ENCODE measurements around the gene WSB1. TPM values are rescaled to one million over a fixed set of nuclear protein-coding genes. Genes with fewer than 3 reads are reported as not detected.
A peak's percentile ranks its signal among the peaks of the same experiment; 100 is the strongest.

Gene WSB1
- total RNA-seq, 1 donor from 2014 or later: 176 TPM

DNA sequence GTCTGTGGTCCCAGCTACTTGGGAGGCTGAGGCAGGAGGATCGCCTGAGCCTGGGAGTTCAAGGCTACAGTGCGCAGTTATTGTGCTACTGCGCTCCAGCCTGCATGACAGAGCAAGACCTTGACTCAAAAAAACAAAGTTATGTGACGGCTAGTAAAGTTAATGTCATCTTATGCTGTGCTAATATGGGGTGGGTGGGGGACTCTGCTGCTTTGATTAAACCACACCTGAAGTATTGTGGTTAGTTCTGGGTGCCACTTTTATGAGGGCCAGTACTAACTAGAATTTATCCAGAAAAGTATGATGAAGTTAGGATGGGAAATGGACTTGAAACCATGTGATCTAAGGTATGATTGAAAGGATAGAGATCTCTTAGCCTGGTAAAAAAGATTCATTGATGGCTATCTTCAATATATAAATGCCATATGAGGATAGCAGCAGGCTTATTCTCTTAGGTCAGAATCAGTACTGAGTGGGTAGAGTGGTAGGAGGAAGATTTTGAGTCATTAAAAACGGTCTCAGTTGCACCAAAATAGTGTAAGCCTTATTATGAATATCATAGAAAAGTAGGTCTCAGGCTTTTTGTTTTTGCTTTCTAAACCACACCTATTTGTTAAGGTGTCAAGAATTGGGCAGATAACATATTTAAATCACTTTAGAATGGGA is 5.6 kb downstream of the WSB1 start:
- no peaks in the 10 kb centered on the region for H3K36me3 ChIP-seq
- no peaks in the 10 kb centered on the region for H3K9me3 ChIP-seq
- intact Hi-C loops (cut with DNase I): no loop called here
- no peaks in the 10 kb centered on the region for H3K27me3 ChIP-seq
- H3K4me3 ChIP-seq: peak overlapping the region in 1 of 2 donors; percentile 5
- peaks cover 9 to 58% of the 10 kb centered on the region in 2 donors for H3K4me1 ChIP-seq
- TF ChIP-seq CTCF (IDR thresholded peaks at IDR 0.05): no peak
- no peak for DNase-seq (ENCODE audit: low spot score in 2 of 2)
- H3K27ac ChIP-seq: peak overlapping the region in 1 of 2 donors; percentile 11

- Histone ChIP-seq H3K27me3 (no peaks in the 10 kb centered on the region), H3K27ac (no peak overlapping the region), H3K9me3 (no peaks in the 10 kb centered on the region), H3K4me3 (no peak overlapping the region), H3K36me3 (peaks cover 21 to 29% of the 10 kb centered on the region in 2 donors), H3K4me1 (peaks cover 0 to 39% of the 10 kb centered on the region in 2 donors)
- DNase-seq (ENCODE audit: low spot score in 2 of 2): no peak
- intact Hi-C loops (cut with DNase I): no loop called here
- no peak for TF ChIP-seq CTCF (IDR thresholded peaks at IDR 0.05)
These were observed 9.8 kb downstream of the WSB1 start for GRCh38 chr17:27303734-27304133.

DNA sequence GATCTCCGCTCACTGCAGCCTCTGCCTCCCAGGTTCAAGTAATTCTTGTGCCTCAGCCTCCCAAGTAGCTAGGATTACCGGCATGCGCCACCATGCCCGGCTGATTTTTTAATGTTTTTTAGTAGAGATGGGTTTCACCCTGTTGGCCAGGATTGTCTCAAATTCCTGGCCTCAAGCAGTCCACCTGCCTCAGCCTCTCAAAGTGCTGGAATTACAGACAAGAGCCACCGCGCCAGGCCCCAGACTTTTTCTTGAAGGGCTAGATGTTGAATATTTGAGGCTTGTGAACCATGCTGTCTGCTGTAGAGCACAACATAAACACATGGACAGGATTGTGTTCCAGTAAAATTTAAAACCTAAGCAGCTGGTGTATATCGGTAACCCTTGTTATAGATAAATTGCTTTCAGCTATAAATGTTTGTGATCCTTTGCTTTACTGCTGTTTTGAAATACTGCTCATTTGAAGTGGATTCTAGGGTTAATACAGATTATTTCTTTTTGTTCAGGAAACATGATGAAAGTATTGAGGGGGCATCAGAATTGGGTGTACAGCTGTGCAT is 12.4 kb downstream of the WSB1 start:
- TF ChIP-seq CTCF (IDR thresholded peaks at IDR 0.05): no peak
- intact Hi-C loops (cut with DNase I): no loop called here
- Histone ChIP-seq H3K4me3 (no peak overlapping the region), H3K27ac (peak overlapping the region in 1 of 2 donors; percentile 15), H3K4me1 (peaks cover 0 to 23% of the 10 kb centered on the region in 2 donors), H3K36me3 (peaks cover 44 to 55% of the 10 kb centered on the region in 2 donors), H3K27me3 (no peaks in the 10 kb centered on the region), H3K9me3 (no peaks in the 10 kb centered on the region)
- DNase-seq (ENCODE audit: low spot score in 2 of 2): no peak

DNA sequence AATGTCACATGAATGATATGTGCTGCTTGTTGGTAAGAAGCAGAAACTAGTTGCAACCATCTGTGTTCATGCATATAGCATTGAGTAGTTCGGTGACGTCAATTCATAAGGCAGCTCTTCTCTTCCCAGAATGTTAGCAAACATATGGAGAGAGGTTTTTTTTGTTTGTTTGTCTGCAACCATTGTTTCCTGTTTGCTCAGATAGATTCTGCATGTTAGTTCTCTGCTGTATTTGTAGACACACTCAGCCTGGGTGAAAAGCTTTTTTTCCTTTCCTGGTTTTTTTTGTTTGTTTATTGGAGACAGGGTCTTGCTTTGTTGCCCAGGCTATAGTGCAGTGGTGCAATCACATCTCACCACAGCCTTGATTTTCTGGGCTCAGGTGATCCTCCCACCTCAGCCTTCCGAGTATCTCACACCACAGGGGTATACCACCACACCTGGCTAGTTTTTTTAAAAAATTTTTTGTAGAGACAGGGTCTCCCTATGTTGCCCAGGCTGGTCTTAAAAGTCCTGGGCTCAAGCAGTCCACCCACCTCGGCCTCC is 16.7 kb downstream of the WSB1 start:
- Histone ChIP-seq H3K9me3 (no peaks in the 10 kb centered on the region), H3K27me3 (no peaks in the 10 kb centered on the region), H3K36me3 (peaks cover 69 to 78% of the 10 kb centered on the region in 2 donors), H3K27ac (no peak overlapping the region), H3K4me1 (peaks cover 0 to 5% of the 10 kb centered on the region in 2 donors), H3K4me3 (no peak overlapping the region)
- intact Hi-C loops (cut with DNase I): no loop called here
- no peak for DNase-seq (ENCODE audit: low spot score in 2 of 2)
- TF ChIP-seq CTCF (IDR thresholded peaks at IDR 0.05): no peak

- H3K4me3 ChIP-seq: no peak overlapping the region
- TF ChIP-seq CTCF (IDR thresholded peaks at IDR 0.05): no peak
- no peak for DNase-seq (ENCODE audit: low spot score in 2 of 2)
- H3K4me1 ChIP-seq: peaks cover 0 to 10% of the 10 kb centered on the region in 2 donors
- intact Hi-C loops (cut with DNase I): no loop called here
- peak overlapping the region in 1 of 2 donors; percentile 76 for H3K27ac ChIP-seq
- peaks cover 72 to 91% of the 10 kb centered on the region in 2 donors for H3K36me3 ChIP-seq
- H3K9me3 ChIP-seq: no peaks in the 10 kb centered on the region
- no peaks in the 10 kb centered on the region for H3K27me3 ChIP-seq
These were observed 19.4 kb downstream of the WSB1 start for GRCh38 chr17:27313301-27313700.

Data from ascending aorta (tissue), 2 donors.